GM19025 (cell line): Measurements from ENCODE around the gene RCC1.
"Not testable (repeated sequence)": the region's sequence is repeated elsewhere in the genome, so short reads cannot be mapped to it uniquely, and the experiment has no call there.

Source experiments
- ATAC-seq: cut with Tn5 transposase; IDR thresholded peaks from one replicate; pipeline ENCODE4 v1.9.1; 2021; ENCODE audit warnings: mild to moderate bottlenecking, low read depth, moderate library complexity; ENCODE audit not compliant: unreplicated experiment

Gene RCC1, protein sequence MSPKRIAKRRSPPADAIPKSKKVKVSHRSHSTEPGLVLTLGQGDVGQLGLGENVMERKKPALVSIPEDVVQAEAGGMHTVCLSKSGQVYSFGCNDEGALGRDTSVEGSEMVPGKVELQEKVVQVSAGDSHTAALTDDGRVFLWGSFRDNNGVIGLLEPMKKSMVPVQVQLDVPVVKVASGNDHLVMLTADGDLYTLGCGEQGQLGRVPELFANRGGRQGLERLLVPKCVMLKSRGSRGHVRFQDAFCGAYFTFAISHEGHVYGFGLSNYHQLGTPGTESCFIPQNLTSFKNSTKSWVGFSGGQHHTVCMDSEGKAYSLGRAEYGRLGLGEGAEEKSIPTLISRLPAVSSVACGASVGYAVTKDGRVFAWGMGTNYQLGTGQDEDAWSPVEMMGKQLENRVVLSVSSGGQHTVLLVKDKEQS

DNA sequence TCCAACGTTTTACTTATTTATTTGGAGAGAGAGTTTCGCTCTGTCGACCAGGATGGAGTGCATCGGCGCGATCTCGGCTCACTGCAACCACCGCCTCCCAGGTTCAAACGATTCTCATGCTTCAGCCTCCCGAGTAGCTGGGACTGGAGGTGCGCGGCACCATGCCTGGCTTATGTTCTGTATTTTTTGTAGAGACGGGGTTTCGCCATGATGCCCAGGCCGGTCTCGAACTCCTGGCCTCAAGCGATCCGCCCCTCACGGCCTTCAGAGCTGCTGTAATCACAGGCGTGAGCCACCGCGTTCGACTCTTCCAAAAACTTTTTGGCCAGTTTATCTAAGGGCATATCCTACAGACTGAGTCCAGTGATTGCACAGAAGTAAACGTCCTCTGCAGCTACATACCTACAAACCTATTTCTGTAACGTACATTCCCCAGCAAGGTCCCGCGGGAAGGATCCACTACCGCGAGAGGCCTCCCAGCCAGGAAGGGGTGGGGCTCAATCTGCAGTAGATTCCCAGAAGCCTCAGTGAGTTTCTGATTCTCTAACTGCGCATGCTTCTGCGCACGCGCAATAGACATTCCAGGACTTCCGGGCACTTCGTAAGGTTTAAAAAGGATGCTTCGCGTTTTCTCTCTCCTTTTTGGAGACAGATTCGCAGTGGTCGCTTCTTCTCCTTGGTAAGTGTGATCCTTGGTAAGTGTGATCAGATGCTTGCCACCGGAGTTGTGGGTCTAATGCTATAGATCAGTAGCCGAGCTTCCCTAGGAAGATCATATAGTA is at the start of gene RCC1:
RCC1 (plus strand) TSS at position 638 of the 782 bp plus-strand sequence. CDS start 23,824 bp downstream, outside the sequence.
- peak; percentile 69 for ATAC-seq

DNA sequence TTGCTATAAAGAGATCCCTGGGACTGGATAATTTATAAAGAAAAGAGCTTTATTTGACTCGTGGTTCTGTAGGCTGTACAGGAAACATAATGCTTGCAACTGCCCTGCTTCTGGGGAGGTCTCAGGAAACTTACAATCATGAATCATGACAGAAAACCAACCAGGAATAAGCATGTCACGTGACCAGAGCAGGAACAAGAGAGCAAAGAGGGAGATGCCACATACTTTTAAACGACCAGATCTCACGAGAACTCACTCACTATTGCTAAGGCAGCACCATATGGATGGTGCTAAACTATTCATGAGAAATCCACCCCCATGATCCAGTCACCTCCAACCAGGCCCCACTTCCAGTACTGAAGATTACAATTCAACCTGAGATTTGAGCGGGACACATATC is 49.8 kb upstream of the RCC1 start:
- ATAC-seq = no peak

DNA sequence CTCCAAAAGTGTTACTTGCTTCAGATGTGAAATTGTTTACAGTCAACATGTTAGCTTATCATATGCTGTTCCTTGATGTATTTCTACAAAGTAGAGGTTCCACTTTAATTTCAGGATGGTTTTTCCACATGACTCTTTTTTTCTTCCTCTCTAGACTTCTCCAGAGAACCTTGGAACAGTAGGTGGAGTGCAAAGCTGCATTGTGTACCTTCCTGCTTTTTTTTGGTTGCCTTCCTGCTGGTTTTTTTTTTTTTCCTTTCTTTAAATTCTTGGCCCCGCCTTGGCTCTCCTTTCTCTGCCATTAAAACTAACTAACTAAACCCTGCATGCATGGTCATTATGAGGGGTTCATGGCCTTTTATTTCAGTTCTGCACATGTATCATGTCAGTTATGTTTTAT is 48.2 kb upstream of the RCC1 start:
- ATAC-seq = no peak

DNA sequence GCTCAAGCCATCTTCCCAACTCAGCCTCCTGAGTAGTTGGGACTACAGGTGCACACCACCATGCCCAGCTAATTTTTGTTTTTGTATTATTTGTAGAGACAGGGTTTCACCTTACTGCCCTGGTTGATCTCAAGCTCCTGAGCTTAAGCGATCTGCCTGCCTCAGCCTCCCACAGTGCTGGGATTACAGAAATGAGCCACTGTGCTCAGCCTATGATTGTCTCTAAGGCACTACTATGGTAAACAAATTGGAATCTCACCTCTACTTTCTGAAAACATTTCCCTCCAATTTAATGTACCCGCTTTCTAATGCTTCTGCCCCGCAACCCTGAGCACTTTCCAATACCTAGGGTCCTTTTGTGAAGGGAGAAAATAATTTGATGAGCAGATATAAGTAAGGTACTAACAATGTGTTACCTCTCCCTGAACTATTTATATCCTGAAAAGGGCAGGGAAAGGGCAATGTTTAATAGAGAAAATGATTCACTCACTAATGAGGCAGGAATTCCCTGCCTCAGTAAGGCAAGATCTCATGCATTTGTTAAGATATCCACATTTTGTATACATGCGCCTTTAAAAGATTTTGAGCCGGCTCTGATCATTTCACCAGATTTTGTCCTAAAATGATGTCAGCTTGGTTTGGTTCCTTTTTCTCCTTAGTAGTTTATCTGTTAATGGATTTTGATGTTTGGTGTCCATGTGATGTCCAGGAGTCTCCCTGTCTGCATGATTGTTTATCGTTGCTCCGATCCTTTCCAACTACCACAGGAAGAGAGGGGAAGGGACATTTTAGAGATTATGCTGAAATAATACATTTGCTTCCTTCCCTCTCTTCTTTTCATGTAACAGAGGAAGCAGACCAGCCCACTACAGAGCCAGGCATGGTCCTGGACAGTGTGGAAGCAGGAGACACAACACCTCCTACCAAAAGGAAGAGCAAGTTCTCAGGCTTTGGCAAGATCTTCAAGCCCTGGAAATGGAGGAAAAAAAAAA is 47.3 kb upstream of the RCC1 start:
- ATAC-seq = no peak

DNA sequence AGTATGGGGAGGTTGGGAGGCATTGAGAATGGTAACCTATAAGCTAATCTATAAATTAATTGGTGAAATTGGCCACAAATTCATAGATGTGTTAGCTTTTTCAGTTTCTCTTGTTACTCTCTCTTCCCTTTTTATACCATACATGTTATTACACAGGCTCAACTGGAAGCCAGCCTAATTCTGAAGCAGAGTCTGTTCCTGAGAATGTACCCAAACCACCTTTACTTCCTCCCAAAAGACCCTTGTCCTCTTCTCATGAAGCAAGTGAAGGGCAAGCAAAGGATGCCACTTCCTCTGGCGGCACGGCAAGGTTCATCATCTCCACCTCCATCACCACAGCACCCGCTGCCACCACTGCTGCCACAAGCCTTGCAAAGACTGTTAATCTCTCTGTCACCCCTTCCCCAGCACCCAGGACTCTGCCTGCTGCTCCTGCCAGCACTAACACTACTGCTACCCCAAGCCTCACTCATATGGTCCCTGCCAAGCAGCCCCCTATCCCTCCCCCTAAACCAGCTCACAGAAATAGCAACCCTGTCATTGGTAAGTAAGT is 39.5 kb upstream of the RCC1 start:
- no peak for ATAC-seq

DNA sequence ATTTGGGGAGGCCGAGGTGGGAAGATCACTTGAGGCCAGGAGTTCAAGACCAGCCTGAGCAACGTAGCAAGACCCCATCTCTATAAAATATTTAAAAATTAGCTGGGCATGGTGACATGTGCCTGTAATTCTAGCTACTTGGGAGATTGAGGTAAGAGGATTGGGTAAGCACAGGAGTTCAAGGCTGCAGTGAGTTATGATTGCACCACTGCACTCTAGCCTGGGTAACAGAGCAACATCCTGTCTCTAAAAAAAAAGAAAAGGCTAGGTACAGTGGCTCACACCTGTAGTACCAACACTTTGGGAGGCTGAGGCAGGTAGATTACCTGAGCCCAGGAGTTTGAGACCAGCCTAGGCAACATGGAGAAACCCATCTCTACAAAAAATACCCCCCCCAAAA is 35.7 kb upstream of the RCC1 start:
- ATAC-seq = no peak

DNA sequence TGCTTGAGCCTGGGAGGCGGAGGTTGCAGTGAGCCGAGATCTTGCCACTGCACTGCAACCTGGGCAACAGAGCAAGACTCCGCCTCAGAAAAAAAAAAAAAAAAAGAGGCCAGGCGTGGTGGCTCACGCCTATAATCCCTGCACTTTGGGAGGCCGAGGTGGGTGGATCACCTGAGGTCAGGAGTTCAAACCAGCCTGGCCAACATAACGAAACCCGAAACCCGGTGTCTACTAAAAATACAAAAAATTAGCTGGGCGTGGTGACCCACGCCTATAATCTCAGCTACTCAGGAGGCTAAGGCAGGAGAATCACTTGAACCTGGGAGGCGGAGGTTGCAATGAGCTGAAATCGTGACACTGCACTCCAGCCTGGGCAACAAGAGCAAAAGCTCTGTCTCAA is 26.3 kb upstream of the RCC1 start:
- not testable (repeated sequence) for ATAC-seq

DNA sequence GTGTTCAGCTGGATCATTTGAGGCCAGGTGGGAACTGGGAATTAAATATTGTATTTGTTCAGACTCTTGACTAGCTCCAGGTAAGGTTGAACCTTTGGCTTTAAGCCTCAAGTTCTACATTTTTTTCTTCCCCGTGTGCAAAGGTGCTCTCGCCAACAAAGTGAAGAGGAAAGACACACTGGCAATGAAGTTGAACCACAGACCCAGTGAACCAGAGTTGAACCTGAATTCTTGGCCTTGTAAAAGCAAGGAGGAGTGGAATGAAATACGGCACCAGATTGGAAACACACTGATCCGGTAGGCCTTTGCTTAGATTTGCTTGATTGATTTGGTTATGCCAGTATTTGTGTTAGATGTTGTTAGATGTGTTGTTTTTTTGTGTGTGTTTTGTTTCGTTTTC is 25.5 kb upstream of the RCC1 start:
- ATAC-seq = no peak

DNA sequence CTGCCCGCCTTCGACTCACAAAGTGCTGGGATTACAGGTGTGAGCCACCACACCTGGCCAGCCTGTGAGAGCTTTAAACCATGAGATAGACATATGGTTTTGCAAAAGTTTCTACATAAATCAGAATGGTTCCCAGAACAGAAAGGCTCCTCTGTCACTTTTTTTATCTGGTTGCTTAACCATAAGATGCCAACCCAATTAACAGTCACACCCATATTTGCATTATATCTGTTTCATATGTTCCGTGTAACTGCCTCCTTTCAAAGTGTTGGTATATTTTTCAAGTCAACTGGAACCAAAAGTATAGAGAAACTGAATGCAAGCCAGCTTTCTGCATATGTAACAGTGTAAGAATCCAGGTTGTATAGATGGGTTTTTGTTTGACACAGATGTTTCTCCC is 23.7 kb upstream of the RCC1 start:
- no peak for ATAC-seq

DNA sequence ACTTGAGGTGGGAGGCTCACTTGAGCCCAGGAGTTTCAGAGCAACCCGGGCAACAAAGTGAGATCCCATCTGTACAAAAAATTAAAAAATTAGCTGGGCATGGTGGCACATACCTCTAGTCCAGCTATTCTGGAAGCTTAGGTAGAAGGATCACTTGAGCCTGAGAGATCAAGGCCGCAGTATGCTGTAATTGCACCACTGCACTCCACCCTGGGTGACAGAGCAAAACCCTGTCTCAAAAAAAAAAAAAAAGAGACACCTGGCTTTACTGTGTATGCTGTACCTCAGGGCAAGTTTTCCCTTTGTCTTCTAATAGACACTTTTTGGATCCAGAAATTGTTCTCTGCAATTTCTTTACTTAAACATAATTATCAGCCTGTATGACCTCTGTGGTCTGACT is 23.1 kb upstream of the RCC1 start:
- ATAC-seq = no peak

DNA sequence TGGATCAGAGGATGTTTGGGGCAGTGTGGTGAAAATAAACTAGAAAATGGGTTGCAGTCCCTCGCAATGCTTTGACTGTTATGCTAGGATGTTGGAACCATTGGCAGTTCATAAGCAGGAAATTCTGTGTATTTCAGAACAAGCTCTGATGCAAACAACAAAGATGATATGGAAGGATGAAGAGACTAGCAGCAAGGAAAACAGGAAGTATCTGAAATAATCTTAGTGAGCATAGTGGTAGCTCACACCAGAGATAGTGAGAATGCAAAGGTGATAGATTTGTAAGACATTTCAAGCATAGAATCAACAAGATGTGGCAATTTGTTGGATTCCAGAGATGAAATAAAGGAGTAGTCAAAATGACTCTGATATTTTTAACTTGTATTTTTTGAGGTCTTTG is 11.1 kb upstream of the RCC1 start:
- ATAC-seq = no peak

DNA sequence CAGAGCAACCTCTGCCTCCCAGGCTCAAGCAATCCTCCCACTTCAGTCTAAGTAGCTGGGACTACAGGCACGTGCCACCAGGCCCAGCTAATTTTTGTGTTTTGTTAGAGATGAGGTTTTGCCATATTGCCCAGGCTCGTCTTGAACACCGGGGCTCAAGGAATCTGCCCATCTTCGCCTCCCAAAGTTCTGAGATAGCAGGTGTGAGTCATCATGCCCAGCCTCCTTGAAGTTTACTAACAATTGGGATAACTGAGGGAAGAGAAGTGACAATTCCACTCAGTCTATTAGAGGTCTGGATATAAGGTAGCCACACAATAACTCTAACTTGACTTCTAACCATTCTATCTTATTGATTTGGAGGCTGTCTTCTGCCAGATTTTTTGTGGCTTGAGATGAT is 6.3 kb upstream of the RCC1 start:
- no peak for ATAC-seq

DNA sequence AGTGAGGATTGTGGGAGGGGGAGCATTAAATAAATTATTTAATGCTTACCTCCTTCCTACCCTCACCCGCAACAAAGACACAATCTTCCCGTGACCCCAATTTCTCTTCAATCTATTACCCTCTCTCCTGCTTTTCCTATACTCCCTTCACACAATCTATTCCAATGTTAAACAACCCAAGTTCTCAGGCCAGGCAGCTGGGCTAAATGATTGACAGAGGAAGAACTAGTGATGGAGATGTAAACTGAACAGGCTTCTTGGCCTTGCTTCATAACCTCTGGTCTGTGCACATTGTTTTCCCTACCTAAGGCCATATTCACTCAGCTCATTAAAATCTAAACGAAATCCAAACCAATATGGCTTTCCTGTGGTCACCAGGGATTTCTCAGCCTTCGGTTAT is 3.9 kb upstream of the RCC1 start:
- ATAC-seq = no peak

DNA sequence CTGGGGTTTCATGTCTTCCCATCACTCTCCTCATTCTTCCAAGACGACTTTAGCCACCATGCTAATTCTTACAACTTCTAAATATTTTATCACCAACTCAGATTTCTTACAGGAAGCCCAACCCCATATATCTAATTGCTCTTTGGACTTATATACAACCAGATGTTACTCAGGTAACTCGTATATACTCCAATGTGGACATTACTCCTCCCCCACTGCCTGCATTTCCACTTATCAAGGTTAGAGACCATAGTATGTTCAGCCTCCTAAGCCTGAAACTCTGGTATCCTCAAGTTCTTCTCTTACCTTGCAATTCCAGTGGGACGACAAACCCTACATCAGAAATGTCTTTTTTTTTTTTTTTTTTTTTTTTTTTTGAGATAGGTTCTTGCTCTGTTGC is 2.7 kb upstream of the RCC1 start:
- ATAC-seq = no peak

DNA sequence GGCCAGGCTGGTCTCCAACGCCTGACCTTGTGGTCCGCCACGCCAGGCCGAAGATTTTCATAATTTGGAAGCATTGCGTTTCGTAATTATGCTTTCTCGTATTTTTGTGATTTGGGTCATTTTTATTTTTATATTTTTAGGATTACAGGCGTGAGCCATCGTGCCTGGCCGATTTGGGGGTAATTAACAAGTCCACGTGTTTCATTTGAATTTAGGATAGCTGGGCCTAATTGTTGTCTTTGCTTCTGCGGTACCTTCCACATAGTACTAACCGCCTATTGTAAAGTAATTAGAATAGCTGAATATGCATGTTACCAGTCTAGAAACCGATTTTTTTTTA is 1.0 kb downstream of the RCC1 start:
- no peak for ATAC-seq

DNA sequence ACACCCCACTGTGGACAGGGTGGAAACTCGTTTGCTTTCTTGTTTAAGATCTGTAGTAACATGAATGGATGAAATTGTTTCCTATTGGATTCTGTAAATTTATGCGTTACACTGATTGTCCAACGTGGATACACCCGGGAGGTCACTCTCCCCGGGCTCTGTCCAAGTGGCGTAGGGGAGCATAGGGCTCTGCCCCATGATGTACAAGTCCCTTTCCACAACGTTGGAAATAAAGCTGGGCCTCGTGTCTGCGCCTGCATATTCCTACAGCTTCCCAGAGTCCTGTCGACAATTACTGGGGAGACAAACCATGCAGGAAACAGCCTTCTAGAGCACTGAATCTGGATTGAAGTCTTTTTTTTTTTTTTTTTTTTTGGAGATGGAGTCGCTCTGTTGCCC is 1.4 kb downstream of the RCC1 start:
- ATAC-seq = no peak

DNA sequence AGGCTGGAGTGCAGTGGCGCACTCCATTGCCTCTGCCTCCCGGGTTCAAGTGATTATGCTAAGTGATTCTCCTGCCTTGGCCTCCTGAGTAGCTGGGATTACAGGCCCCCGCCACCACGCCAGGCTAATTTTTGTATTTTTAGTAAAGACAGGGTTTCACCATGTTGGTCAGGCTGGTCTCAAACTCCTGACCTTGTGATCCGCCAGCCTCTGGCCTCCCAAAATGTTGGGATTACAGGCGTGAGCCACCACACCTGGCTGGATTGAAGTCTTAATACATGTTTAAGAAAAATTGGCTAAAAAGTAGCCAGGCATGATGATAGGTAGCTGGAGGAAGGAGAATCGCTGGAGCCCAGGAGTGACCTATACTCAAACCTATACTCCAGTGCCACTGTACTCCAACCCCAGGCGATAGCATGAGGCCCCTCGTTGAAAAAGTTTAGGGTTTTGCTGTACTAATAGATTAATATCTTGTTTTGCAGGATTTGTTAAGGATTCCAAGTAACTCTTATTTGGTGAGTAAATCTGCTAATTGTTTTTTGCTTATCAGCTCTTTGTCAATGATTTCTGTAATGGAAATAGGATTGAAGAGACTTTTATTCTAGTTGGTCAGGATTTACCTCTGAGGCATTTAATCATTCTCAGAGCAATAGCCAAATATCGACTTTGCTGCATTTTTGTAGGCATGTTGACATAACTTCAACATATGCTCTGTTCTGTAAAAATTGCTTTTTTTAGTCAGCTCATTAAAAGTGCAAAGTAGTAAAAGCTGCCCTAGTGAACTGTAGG is 2.0 kb downstream of the RCC1 start:
- no peak for ATAC-seq

DNA sequence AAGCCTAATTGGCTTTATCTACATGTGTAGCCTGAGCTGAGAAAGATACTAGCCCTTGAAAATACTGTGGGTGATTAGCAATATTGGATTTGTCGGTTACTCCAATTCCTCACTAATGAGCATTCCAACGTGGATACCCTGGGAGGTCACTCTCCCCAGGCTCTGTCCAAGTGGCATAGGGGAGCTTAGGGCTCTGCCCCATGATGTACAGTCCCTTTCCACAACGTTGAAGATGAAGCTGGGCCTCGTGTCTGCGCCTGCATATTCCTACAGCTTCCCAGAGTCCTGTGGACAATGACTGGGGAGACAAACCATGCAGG is 2.6 kb downstream of the RCC1 start:
- ATAC-seq = no peak

DNA sequence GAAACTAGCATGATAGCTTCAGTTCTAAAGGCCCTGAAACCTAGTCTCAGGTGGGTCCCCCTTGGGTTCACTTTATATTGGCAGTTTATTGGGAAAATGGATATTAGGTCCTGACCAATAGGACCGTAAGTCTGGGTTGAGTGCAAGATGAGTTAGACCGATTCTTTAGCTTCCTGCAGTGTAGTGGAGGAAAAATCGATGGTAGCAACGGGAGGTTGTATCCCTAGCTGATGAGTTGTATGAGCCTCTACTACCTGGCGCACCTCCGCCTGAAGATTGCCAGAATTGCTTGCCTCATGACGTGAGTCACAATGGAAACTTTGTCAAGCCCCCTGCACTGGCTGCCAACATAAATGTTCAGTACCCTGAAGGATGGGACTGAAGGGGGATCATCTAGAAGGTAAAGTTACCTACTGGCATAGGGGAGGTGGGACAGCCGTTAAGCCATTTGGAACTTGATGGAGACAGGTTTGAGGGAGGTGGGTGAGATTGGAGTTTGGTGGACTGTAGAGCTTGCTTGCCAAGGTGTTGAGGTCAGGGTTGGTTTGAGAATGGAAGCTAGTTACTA is 3.9 kb downstream of the RCC1 start:
- no peak for ATAC-seq
